K562 (cell line): ENCODE measurements around the gene MYO18B. TPM values are rescaled to one million over a fixed set of nuclear protein-coding genes. Genes with fewer than 3 reads are reported as not detected.

ENCODE experiments used
- ATAC-seq: fragments of 200-7000 bp; cut with Tn5 transposase; 3 replicates; pipeline ENCODE4 v1.9.1; 2020; ENCODE audit warnings: moderate library complexity
- BruUV-seq: library from RNA; stranded (reverse); fragments of 400-500 nt; replicated peaks from 2 replicates; lab custom pipeline; 2021; lab: Mats Ljungman, UMichigan
- CTCF ChIA-PET: fragments of 300-600 bp; formaldehyde crosslinking; extraction: SDS; loops from one replicate; lab custom pipeline; 2021; ENCODE audit warnings: low intra/inter-chr PET ratio; lab: Yijun Ruan, JAX
- POLR2A ChIA-PET: fragments of 300-600, 350-650 bp; sonication (Branson Sonifier 250); formaldehyde crosslinking; extraction: SDS; loops from one replicate; lab custom pipeline; 2021; ENCODE audit warnings: antibody characterized with exemption, inconsistent platforms; lab: Yijun Ruan, JAX
- DNase-seq, 4 experiments: peaks; one replicate each; pipeline versions ENCODE4 v3.0.0 to v3.0.0-alpha.2; 2011 to 2018; ENCODE audit warnings: low spot score in 3 of 4, mixed read lengths in 3 of 4; ENCODE audit errors: extremely low read depth in 1 of 4
- FAIRE-seq: peaks from 2 replicates; lab custom pipeline; 2011; peaks lifted over from hg19 to GRCh38; lab: Jason Lieb, UNC
- H2AFZ ChIP-seq: 2 replicates; pipeline ENCODE4 v1.6.0; 2011; ENCODE audit warnings: low read depth, low read length, control low read depth, inconsistent platforms
- H3K27ac ChIP-seq: fragments of 200-600 bp; 3 replicates; pipeline ENCODE4 v1.8.0; 2011; ENCODE audit warnings: low read depth, mild to moderate bottlenecking, control low read depth, inconsistent platforms, low read length, moderate library complexity, mixed read lengths; ENCODE audit errors: extremely low read depth
- H3K27me3 ChIP-seq, 2 experiments: fragments of 300-600 bp in 1 of 2; 2 replicates in 1 of 2; 3 replicates in 1 of 2; pipeline versions ENCODE4 v1.6.0 to v1.8.0; 2011; ENCODE audit warnings: inconsistent platforms in 2 of 2, low read length in 2 of 2, mild to moderate bottlenecking in 1 of 2, mixed read lengths in 1 of 2, moderate library complexity in 1 of 2; ENCODE audit not compliant: control insufficient read depth in 2 of 2, insufficient read depth in 2 of 2
- H3K36me3 ChIP-seq: fragments of 300-600 bp; 3 replicates; pipeline ENCODE4 v1.8.0; 2011; ENCODE audit warnings: mild to moderate bottlenecking, low read length, inconsistent platforms; ENCODE audit not compliant: control insufficient read depth, insufficient read depth
- H3K4me1 ChIP-seq, 2 experiments: fragments of 200-600 bp in 1 of 2; replicated peaks in 1 of 2; 2 replicates in 1 of 2; 3 replicates in 1 of 2; pipeline versions ENCODE4 v1.5.1 to v1.8.0; 2011; ENCODE audit warnings: inconsistent platforms in 2 of 2, low read length in 2 of 2, mild to moderate bottlenecking in 1 of 2, mixed read lengths in 1 of 2, moderate library complexity in 1 of 2; ENCODE audit not compliant: control insufficient read depth in 2 of 2, insufficient read depth in 2 of 2
- H3K4me2 ChIP-seq: 2 replicates; pipeline ENCODE4 v1.6.1; 2011; ENCODE audit warnings: low read length, control low read depth, inconsistent platforms, mixed read lengths; ENCODE audit not compliant: insufficient read depth
- H3K4me3 ChIP-seq: fragments of 200-600 bp; sonication (generic), shearing (Covaris generic); 2 replicates; pipeline ENCODE4 v1.5.1; 2016; ENCODE audit warnings: control low read depth, inconsistent platforms
- H3K79me2 ChIP-seq: fragments of 200-600 bp; 3 replicates; pipeline ENCODE4 v1.8.0; 2011; ENCODE audit warnings: low read length, inconsistent platforms; ENCODE audit not compliant: control insufficient read depth, insufficient read depth
- H3K9ac ChIP-seq, 2 experiments: 2 replicates each; pipeline versions ENCODE4 v1.6.0 to v1.6.1; 2011; ENCODE audit warnings: low read depth in 2 of 2, low read length in 2 of 2, control low read depth in 1 of 2, inconsistent platforms in 1 of 2, mild to moderate bottlenecking in 1 of 2, mixed read lengths in 1 of 2; ENCODE audit not compliant: insufficient read depth in 1 of 2
- H3K9me1 ChIP-seq: one replicate; pipeline ENCODE4 v1.6.0; 2011; ENCODE audit warnings: inconsistent platforms, mild to moderate bottlenecking, low read length, moderate library complexity; ENCODE audit not compliant: control insufficient read depth, insufficient read depth
- H3K9me3 ChIP-seq: replicated peaks from 2 replicates; pipeline ENCODE4 v1.5.1; 2011; ENCODE audit warnings: low read depth, low read length, inconsistent platforms; ENCODE audit not compliant: control insufficient read depth, insufficient read depth
- H4K20me1 ChIP-seq: replicated peaks from 2 replicates; pipeline ENCODE4 v1.6.1; 2011; ENCODE audit warnings: low read length, inconsistent platforms, mixed read lengths; ENCODE audit not compliant: control insufficient read depth, insufficient read depth
- HMBOX1 ChIP-seq: sonication (generic); IDR thresholded peaks from 2 replicates; pipeline ENCODE4 v1.6.1; 2016
- REST ChIP-seq, 2 experiments: fragments of 450-650 bp; formaldehyde crosslinking in 1 of 2; IDR thresholded peaks; 2 replicates each; pipeline versions ENCODE4 v1.4.0 to v1.6.1; 2014 to 2020; ENCODE audit warnings: mild to moderate bottlenecking in 2 of 2, borderline replicate concordance in 1 of 2, low read depth in 1 of 2
- ZNF165 ChIP-seq: fragments of 250-450 bp; sonication (Bioruptor Pico); IDR thresholded peaks from 2 replicates; pipeline ENCODE4 v1.4.0; 2020; ENCODE audit warnings: borderline replicate concordance
- ZNF280A ChIP-seq: fragments of 450-650 bp; IDR thresholded peaks from 2 replicates; pipeline ENCODE4 v1.6.1; 2018; ENCODE audit warnings: mild to moderate bottlenecking, low read depth; ENCODE audit not compliant: partially characterized antibody
- WGBS: fragments of 100-300 bp; shearing (Covaris generic); methylation state at CpG from one replicate; pipeline ENCODE4 v1.1.6; 2016; ENCODE audit warnings: low coverage, mixed read lengths; ENCODE audit not compliant: insufficient coverage; ENCODE audit errors: missing lambda C conversion rate; 5-methylcytosine and 5-hydroxymethylcytosine counted together
- in situ Hi-C: fragments of 300-500 bp; cut with MboI; formaldehyde crosslinking; loops from 4 replicates; pipeline ENCODE4 v1.15.0; 2018; ENCODE audit warnings: inconsistent platforms, mixed read lengths
- intact Hi-C: fragments of 100-400 bp; cut with micrococcal nuclease; formaldehyde crosslinking; loops from 2 replicates; pipeline ENCODE4 v1.14.2; 2022
- polyA plus RNA-seq, 8 experiments: library from polyadenylated mRNA; depleted of rRNA in 4 of 8; stranded (reverse) in 5 of 8; unstranded in 3 of 8; fragments of >200 nt; fragmentation: Nextera tagmentation in 2 of 8; fragmentation: Illumina TruSeq in 1 of 8; extraction: Ambion mirVana in 2 of 8; extraction: Trizol in 1 of 8; gene quantifications; 2 replicates each; pipeline versions ENCODE4 v1.2.1 to v1.2.3, GENCODE V29; 2011 to 2014; ENCODE audit warnings: inconsistent platforms in 1 of 8, missing spikeins in 1 of 8
- total RNA-seq, 7 experiments: library from RNA; depleted of rRNA in 6 of 7; stranded (reverse); fragments of >200 nt in 6 of 7; fragmentation: Illumina TruSeq in 2 of 7; extraction: Trizol in 2 of 7; gene quantifications; 2 replicates each; pipeline versions ENCODE4 v1.2.1 to v1.2.3, GENCODE V29; 2011 to 2021; ENCODE audit warnings: low replicate concordance in 1 of 7

MYO18B gene
- total and polyA plus RNA-seq, 9 of the 15 experiments (the other 6 are each of a cell fraction or from before 2014, with no cell fraction given): 0.06 to 7.0 (median 4.3) TPM

GRCh38 chr22:25780673-25781072 lies 38.7 kb downstream of the MYO18B start:
- no peak for FAIRE-seq
- no peaks in the 10 kb centered on the region for H3K4me1 ChIP-seq
- no peak overlapping the region for H3K27ac ChIP-seq
- H3K36me3 ChIP-seq: peaks cover 30% of the 10 kb centered on the region
- H3K27me3 ChIP-seq: no peaks in the 10 kb centered on the region
- BruUV-seq: no TSS peak
- in situ Hi-C loops (no loop called here), intact Hi-C loops (no loop called here)
- no peaks in the 10 kb centered on the region; the same call in 1 of the 2 replicates for H4K20me1 ChIP-seq
- WGBS: 81% methylated on average over 9 of the region's 11 CpGs
- no peak for DNase-seq
- TF ChIP-seq HMBOX1 (no peak), ZNF280A (no peak)
- H3K9me3 ChIP-seq: no peaks in the 10 kb centered on the region
- CTCF ChIA-PET: no interaction called here
- H3K9me1 ChIP-seq: no peaks in the 10 kb centered on the region
- no peak overlapping the region for H3K4me3 ChIP-seq
- POLR2A ChIA-PET: no interaction called here
- no peaks in the 10 kb centered on the region for H3K79me2 ChIP-seq
- no peak overlapping the region for H3K4me2 ChIP-seq
- H2AFZ ChIP-seq: no peak overlapping the region
- ATAC-seq: no peak
- H3K9ac ChIP-seq: no peak overlapping the region

GRCh38 chr22:25781801-25782200 lies 39.8 kb downstream of the MYO18B start:
- 100% methylated on average over 5 of the region's 8 CpGs for WGBS
- no peaks in the 10 kb centered on the region for H3K27me3 ChIP-seq
- ATAC-seq (no peak), DNase-seq (no peak), FAIRE-seq (no peak)
- H2AFZ ChIP-seq: no peak overlapping the region
- no peaks in the 10 kb centered on the region; the same call in none of the 2 replicates for H4K20me1 ChIP-seq
- H3K9me1 ChIP-seq: no peaks in the 10 kb centered on the region
- BruUV-seq: no TSS peak
- H3K27ac ChIP-seq: no peak overlapping the region
- no peak overlapping the region for H3K4me2 ChIP-seq
- H3K9me3 ChIP-seq: no peaks in the 10 kb centered on the region
- H3K4me1 ChIP-seq: no peaks in the 10 kb centered on the region
- ChIA-PET CTCF (no interaction called here), POLR2A (no interaction called here)
- H3K79me2 ChIP-seq: no peaks in the 10 kb centered on the region
- H3K4me3 ChIP-seq: no peak overlapping the region
- H3K36me3 ChIP-seq: peaks cover 31% of the 10 kb centered on the region
- in situ Hi-C loops: no loop called here
- H3K9ac ChIP-seq: no peak overlapping the region
- intact Hi-C loops: no loop called here
- TF ChIP-seq ZNF165 (CRISPR knock-in tag) (no peak), REST (IDR thresholded peaks at IDR 0.05; ENCODE audit: borderline replicate concordance) (no peak), REST (CRISPR knock-in tag; IDR thresholded peaks at IDR 0.05; ENCODE audit: low read depth) (no peak)
